SK-N-SH (cell line): ENCODE data around the gene CDH20.

Source experiments
- EZH2phosphoT487 ChIP-seq: fragments of 200-600 bp; sonication (generic); IDR thresholded peaks from 2 replicates; pipeline ENCODE4 v1.6.1; 2017; ENCODE audit warnings: low read depth, mixed run types, mild to moderate bottlenecking, antibody characterized with exemption, moderate library complexity, borderline replicate concordance
- NRF1 ChIP-seq: IDR thresholded peaks from 2 replicates; pipeline ENCODE4 v1.6.1; 2012; ENCODE audit warnings: low read depth, mild to moderate bottlenecking, low read length
- TF ChIP-seq, protein P1 (sequence below): fragments of 200-600 bp; sonication (generic); IDR thresholded peaks from 2 replicates; pipeline ENCODE4 v1.6.1; 2017; ENCODE audit warnings: antibody characterized with exemption, mild to moderate bottlenecking, moderate library complexity

DNA sequence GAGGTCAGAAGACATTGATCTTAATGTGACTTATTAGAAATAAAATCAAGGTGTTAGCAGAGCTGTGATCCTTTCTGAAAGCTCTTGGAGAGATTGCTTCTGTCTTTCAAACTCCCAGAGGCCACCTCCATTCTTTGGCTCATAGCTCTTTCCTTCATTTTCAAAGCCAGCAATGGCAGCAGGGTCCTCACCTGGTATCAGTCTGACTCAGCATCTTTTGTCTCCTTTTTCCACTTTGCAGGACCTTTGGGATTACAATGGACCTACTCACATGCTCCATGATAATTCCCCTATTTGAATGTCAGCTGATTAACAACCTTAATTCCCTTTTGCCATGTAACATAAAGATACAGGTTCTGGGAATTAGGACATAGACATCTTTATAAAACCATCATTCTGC is 6.8 kb upstream of the CDH20 start:
- TF ChIP-seq, protein P1, sequence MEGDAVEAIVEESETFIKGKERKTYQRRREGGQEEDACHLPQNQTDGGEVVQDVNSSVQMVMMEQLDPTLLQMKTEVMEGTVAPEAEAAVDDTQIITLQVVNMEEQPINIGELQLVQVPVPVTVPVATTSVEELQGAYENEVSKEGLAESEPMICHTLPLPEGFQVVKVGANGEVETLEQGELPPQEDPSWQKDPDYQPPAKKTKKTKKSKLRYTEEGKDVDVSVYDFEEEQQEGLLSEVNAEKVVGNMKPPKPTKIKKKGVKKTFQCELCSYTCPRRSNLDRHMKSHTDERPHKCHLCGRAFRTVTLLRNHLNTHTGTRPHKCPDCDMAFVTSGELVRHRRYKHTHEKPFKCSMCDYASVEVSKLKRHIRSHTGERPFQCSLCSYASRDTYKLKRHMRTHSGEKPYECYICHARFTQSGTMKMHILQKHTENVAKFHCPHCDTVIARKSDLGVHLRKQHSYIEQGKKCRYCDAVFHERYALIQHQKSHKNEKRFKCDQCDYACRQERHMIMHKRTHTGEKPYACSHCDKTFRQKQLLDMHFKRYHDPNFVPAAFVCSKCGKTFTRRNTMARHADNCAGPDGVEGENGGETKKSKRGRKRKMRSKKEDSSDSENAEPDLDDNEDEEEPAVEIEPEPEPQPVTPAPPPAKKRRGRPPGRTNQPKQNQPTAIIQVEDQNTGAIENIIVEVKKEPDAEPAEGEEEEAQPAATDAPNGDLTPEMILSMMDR, result no peak
- no peak for TF ChIP-seq NRF1
- TF ChIP-seq EZH2phosphoT487, result no peak
